ENCODE measurements around the gene GOSR2. TPM values are rescaled to one million over a fixed set of nuclear protein-coding genes. Genes with fewer than 3 reads are reported as not detected.

The GOSR2 gene
- total and polyA plus RNA-seq, 2 donors (not counting 3 experiments of a cell fraction or from before 2014, with no cell fraction given), result 48.6 to 54.7 TPM

GRCh38 chr17:46960152-46960551 is 37.2 kb downstream of the GOSR2 start:
- H2AFZ ChIP-seq (ENCODE audit: low read depth, low read length), result no peak overlapping the region
- no peak overlapping the region for H3K9ac ChIP-seq (replicated peaks; ENCODE audit: extremely low read depth, insufficient read depth, low read length)
- dilution Hi-C loops (cut with MboI; ENCODE audit: extremely low pct_ligation_motif_present, low sequenced_read_pairs), result no loop called here
- no TSS peak for BruUV-seq (replicated peaks)
- H3K4me2 ChIP-seq (ENCODE audit: insufficient read depth, low read length), result no peak overlapping the region
- intact Hi-C loops (cut with micrococcal nuclease), result no loop called here
- TF ChIP-seq FOS (IDR thresholded peaks at IDR 0.05; ENCODE audit: borderline replicate concordance, insufficient read depth, low read length) (no peak), POLR2A (IDR thresholded peaks at IDR 0.05; ENCODE audit: low read depth, low read length) (no peak), JUN (IDR thresholded peaks at IDR 0.05; ENCODE audit: borderline replicate concordance, insufficient read depth, insufficient read length, low read depth) (no peak), POLR2AphosphoS5 (IDR thresholded peaks at IDR 0.05; ENCODE audit: insufficient read depth, low read depth, low read length) (no peak), GATA2 (IDR thresholded peaks at IDR 0.05; ENCODE audit: insufficient read depth, insufficient read length, low read depth, low read length) (no peak), EZH2 (IDR thresholded peaks at IDR 0.05; ENCODE audit: borderline replicate concordance, low read depth, low read length, severe bottlenecking) (no peak), CTCF (IDR thresholded peaks at IDR 0.05; ENCODE audit: extremely low read depth in 1 of 2, insufficient read depth in 1 of 2, low read depth in 1 of 2, low read length in 2 of 2) (no peak)
- TF ChIP-seq, protein P1, sequence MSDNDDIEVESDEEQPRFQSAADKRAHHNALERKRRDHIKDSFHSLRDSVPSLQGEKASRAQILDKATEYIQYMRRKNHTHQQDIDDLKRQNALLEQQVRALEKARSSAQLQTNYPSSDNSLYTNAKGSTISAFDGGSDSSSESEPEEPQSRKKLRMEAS (IDR thresholded peaks at IDR 0.05; ENCODE audit: insufficient read depth, insufficient read length), result no peak
- CTCF ChIA-PET, result interaction anchor here (0.9 to 1.2 kb wide), 2 partner anchors 9 to 45 kb away, joined by 3 read pairs; no protein-coding TSS in a partner anchor
- H3K4me1 ChIP-seq (ENCODE audit: control insufficient read depth, extremely low read depth, insufficient read depth, low read length), result no peaks in the 10 kb centered on the region
- no peak overlapping the region for H3K27ac ChIP-seq (ENCODE audit: insufficient read depth, low read depth, low read length)
- H3K9me1 ChIP-seq (replicated peaks; ENCODE audit: control insufficient read depth, extremely low read depth, insufficient read depth, low read length), result no peaks in the 10 kb centered on the region
- H3K79me2 ChIP-seq (ENCODE audit: control insufficient read depth, insufficient read depth, low read length), result no peaks in the 10 kb centered on the region
- H4K20me1 ChIP-seq (replicated peaks; ENCODE audit: control insufficient read depth, extremely low read depth, insufficient read depth, low read length), result no peaks in the 10 kb centered on the region
- POLR2A ChIA-PET, result no interaction called here
- no peaks in the 10 kb centered on the region for H3K36me3 ChIP-seq (ENCODE audit: control insufficient read depth in 2 of 2, extremely low read depth in 1 of 2, insufficient read depth in 2 of 2, low read length in 2 of 2)
- DNase-seq (ENCODE audit: low read depth, low spot score) (no peak), FAIRE-seq (no peak)
- H3K4me3 ChIP-seq (replicated peaks in 1 of 3; ENCODE audit: insufficient read depth in 1 of 3, low read depth in 1 of 3, low read length in 3 of 3), result no peak overlapping the region
- peaks cover 0 to 18% of the 10 kb centered on the region in 2 experiments for H3K27me3 ChIP-seq (ENCODE audit: control insufficient read depth in 2 of 2, insufficient read depth in 2 of 2, low read length in 2 of 2)
- H3K9me3 ChIP-seq (replicated peaks; ENCODE audit: control insufficient read depth, insufficient read depth, low read length), result no peaks in the 10 kb centered on the region
